HL-60 (cell line): ENCODE results near the gene KAZN.

Experiments used
- DNase-seq, 2 experiments: peaks; one replicate each; pipeline ENCODE4 v3.0.0-alpha.2; 2010 to 2020; ENCODE audit warnings: low read depth in 1 of 2, low spot score in 1 of 2
- H3K27ac ChIP-seq: fragments of 250-450 bp; sonication (Bioruptor Pico); replicated peaks from 2 replicates; pipeline ENCODE4 v1.5.1; 2020; ENCODE audit warnings: mild to moderate bottlenecking, moderate library complexity
- H3K27me3 ChIP-seq: fragments of 250-450 bp; sonication (Bioruptor Pico); 2 replicates; pipeline ENCODE4 v1.5.1; 2021; ENCODE audit warnings: mild to moderate bottlenecking, moderate library complexity; ENCODE audit not compliant: insufficient read depth, poor library complexity, severe bottlenecking
- H3K4me3 ChIP-seq: replicated peaks from 2 replicates; pipeline ENCODE4 v1.5.1; 2011; ENCODE audit warnings: mild to moderate bottlenecking, control low read depth, low read length; ENCODE audit not compliant: insufficient read depth
- CTCF ChIP-seq: IDR thresholded peaks from one replicate; pipeline ENCODE4 v1.5.1; 2011; ENCODE audit warnings: low read length, control low read depth, inconsistent platforms; ENCODE audit not compliant: insufficient read depth
- GABPA ChIP-seq: IDR thresholded peaks from 2 replicates; pipeline ENCODE4 v1.6.1; 2012; ENCODE audit warnings: low read depth
- POLR2AphosphoS5 ChIP-seq: IDR thresholded peaks from 2 replicates; pipeline ENCODE4 v1.6.1; 2012; ENCODE audit warnings: low read depth
- SPI1 ChIP-seq: IDR thresholded peaks from 2 replicates; pipeline ENCODE4 v1.6.1; 2012; ENCODE audit warnings: low read depth, mild to moderate bottlenecking, borderline replicate concordance
- TF ChIP-seq, protein P1 (sequence below): IDR thresholded peaks from 2 replicates; pipeline ENCODE4 v1.6.1; 2012; ENCODE audit warnings: low read depth; ENCODE audit not compliant: insufficient replicate concordance

The KAZN gene

GRCh38 chr1:14881775-14882672 lies 283.5 kb downstream of the KAZN start:
- no peak for TF ChIP-seq POLR2AphosphoS5
- TF ChIP-seq, protein P1, sequence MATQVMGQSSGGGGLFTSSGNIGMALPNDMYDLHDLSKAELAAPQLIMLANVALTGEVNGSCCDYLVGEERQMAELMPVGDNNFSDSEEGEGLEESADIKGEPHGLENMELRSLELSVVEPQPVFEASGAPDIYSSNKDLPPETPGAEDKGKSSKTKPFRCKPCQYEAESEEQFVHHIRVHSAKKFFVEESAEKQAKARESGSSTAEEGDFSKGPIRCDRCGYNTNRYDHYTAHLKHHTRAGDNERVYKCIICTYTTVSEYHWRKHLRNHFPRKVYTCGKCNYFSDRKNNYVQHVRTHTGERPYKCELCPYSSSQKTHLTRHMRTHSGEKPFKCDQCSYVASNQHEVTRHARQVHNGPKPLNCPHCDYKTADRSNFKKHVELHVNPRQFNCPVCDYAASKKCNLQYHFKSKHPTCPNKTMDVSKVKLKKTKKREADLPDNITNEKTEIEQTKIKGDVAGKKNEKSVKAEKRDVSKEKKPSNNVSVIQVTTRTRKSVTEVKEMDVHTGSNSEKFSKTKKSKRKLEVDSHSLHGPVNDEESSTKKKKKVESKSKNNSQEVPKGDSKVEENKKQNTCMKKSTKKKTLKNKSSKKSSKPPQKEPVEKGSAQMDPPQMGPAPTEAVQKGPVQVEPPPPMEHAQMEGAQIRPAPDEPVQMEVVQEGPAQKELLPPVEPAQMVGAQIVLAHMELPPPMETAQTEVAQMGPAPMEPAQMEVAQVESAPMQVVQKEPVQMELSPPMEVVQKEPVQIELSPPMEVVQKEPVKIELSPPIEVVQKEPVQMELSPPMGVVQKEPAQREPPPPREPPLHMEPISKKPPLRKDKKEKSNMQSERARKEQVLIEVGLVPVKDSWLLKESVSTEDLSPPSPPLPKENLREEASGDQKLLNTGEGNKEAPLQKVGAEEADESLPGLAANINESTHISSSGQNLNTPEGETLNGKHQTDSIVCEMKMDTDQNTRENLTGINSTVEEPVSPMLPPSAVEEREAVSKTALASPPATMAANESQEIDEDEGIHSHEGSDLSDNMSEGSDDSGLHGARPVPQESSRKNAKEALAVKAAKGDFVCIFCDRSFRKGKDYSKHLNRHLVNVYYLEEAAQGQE: no peak
- no peak for TF ChIP-seq CTCF
- no peak for TF ChIP-seq SPI1
- no peak for TF ChIP-seq GABPA
- Histone ChIP-seq H3K27ac (no peak overlapping the region), H3K27me3 (no peaks in the 10 kb centered on the region), H3K4me3 (no peak overlapping the region)
- DNase-seq: no peak

DNA sequence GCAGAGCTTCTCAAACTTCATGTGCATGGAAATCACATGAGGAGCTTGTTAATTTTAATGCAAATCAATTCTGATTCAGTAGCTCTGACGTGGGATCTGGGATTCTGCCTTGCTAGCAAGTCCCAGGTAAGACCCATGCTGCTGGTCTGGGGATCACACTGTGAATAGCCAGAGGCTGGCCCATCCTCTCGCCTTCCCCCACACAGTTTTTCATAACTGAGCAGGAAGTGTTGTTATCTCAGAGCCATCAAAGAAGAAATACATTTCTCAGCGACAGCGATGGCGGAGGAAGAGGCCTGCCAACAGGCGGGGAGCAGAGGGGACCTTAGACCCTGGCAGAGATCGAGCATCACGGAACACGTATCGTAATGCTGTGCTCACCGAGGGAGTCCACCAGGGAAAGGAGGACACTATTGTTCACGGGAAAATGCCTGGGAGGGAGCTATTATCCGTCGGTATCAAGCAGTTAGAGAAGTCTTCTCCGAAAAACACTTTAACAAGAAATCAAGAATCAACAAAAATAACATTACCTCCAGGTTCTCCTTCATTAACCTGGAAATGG lies 286.2 kb downstream of the KAZN start:
- H3K27ac ChIP-seq: no peak overlapping the region
- no peak overlapping the region for H3K4me3 ChIP-seq
- DNase-seq: no peak
- TF ChIP-seq SPI1 (no peak), POLR2AphosphoS5 (no peak), GABPA (no peak), CTCF (no peak)
- TF ChIP-seq, protein P1: no peak
- H3K27me3 ChIP-seq: no peaks in the 10 kb centered on the region

GRCh38 chr1:14887044-14887566 lies 288.6 kb downstream of the KAZN start:
- Histone ChIP-seq H3K27ac (no peak overlapping the region), H3K4me3 (no peak overlapping the region), H3K27me3 (no peaks in the 10 kb centered on the region)
- TF ChIP-seq GABPA (no peak), SPI1 (no peak), CTCF (no peak), POLR2AphosphoS5 (no peak)
- TF ChIP-seq, protein P1: no peak
- DNase-seq: no peak
